Gastrocnemius medialis (tissue), 4 donors: ENCODE results near the gene NARF. TPM values are rescaled to one million over a fixed set of nuclear protein-coding genes. Genes with fewer than 3 reads are reported as not detected.

Experiments used
- ATAC-seq, 2 donors: fragments of 150-250 bp; one replicate each; pipeline ENCODE4 v1.9.1; 2016
- DNase-seq, 2 donors: peaks; one replicate each; pipeline ENCODE4 v3.0.0-alpha.2; 2019
- H3K27ac ChIP-seq, 4 donors: fragments of 200-600 bp; sonication (generic); 1 replicate in 1 of 4; 2 replicates in 3 of 4; pipeline ENCODE4 v1.5.1; 2016 to 2018; ENCODE audit warnings: mild to moderate bottlenecking in 2 of 4, moderate library complexity in 1 of 4
- H3K27me3 ChIP-seq, 3 donors: fragments of 200-600 bp; sonication (generic) in 2 of 3; 1 replicate in 1 of 3; 2 replicates in 2 of 3; pipeline versions ENCODE4 v1.5.1 to v1.6.0; 2016 to 2019; ENCODE audit warnings: mild to moderate bottlenecking in 1 of 3, moderate library complexity in 1 of 3
- H3K36me3 ChIP-seq, 2 donors: fragments of 200-600 bp; sonication (generic) in 1 of 2; one replicate each; pipeline ENCODE4 v1.5.1; 2017 to 2018
- H3K4me1 ChIP-seq, 2 donors: fragments of 200-600 bp; sonication (generic) in 1 of 2; one replicate each; pipeline ENCODE4 v1.5.1; 2016 to 2017; ENCODE audit warnings: mild to moderate bottlenecking in 2 of 2
- H3K4me3 ChIP-seq, 4 donors: fragments of 200-600 bp; sonication (generic) in 3 of 4; 1 replicate in 1 of 4; 2 replicates in 3 of 4; pipeline ENCODE4 v1.5.1; 2016 to 2019; ENCODE audit warnings: mild to moderate bottlenecking in 2 of 4
- H3K9me3 ChIP-seq, 3 donors: fragments of 200-600 bp; sonication (generic) in 2 of 3; 1 replicate in 1 of 3; 2 replicates in 2 of 3; pipeline ENCODE4 v1.5.1; 2016 to 2019
- POLR2A ChIP-seq, 2 donors: fragments of 450-650 bp; IDR thresholded peaks; one replicate each; pipeline ENCODE4 v1.6.1; 2017; ENCODE audit warnings: antibody characterized with exemption in 2 of 2, mild to moderate bottlenecking in 2 of 2, moderate library complexity in 2 of 2
- in situ Hi-C, 4 donors: fragments of 200-750 bp; cut with MboI; loops; one replicate each; pipeline versions ENCODE4 v1.15.0 to v1.8.0; 2017; ENCODE audit warnings: low sequenced_read_pairs in 4 of 4
- intact Hi-C: fragments of 100-400 bp; cut with DNase I; formaldehyde crosslinking; loops from one replicate; pipeline ENCODE4 v1.15.1; 2023; ENCODE audit warnings: low total_unique reads
- total RNA-seq, 4 donors: library from RNA; depleted of rRNA; stranded (reverse); fragments of >200 nt; gene quantifications; one replicate each; pipeline versions ENCODE4 v1.1.0 to v1.2.3, GENCODE V29; 2016
- TF ChIP-seq, protein P1 (sequence below), 5 experiments: fragments of 450-650 bp in 3 of 5; fragments of 200-600 bp in 2 of 5; sonication (generic) in 2 of 5; IDR thresholded peaks in 4 of 5; conservative IDR thresholded peaks in 1 of 5; 1 replicate in 4 of 5; 2 replicates in 1 of 5; pipeline ENCODE4 v1.5.1; 2016 to 2019; ENCODE audit warnings: antibody characterized with exemption in 5 of 5, mild to moderate bottlenecking in 3 of 5, moderate library complexity in 3 of 5

Gene NARF
- total RNA-seq, 4 donors from 2014 or later: 29.6 to 63.4 (median 49.0) TPM

DNA sequence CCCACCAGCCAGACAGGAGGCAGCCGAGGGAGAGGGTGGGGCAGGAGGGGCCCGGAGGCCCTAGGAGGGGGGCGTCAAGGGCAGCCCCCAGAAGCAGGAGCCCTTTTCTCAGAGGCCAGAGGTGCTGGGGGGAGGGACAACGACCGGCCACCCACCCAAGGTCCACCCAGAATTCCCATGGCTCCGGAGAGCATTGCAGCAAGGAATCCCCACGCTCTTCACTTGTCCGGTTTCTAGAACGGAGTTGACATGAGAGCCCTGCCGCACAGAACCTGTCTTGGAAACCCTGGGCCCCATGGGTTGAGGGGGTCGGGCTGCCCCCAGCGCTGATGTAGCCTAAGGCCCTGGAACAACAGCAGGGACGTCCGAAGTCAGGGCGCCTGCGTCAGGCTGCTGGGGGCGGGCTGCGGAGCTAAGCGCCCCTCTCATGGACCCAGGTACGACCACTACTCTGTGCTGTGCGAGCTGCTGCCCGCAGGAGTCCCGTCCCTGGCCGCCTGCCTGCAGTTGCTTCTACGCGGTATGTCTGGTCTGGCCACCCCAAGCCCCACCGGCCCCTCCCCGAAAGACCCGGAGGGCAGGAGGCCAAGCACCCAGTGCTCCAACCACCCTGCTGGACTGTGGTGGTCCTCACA, 19.2 kb upstream of the NARF start:
- H3K4me1 ChIP-seq: no peaks in the 10 kb centered on the region
- TF ChIP-seq, protein P1, sequence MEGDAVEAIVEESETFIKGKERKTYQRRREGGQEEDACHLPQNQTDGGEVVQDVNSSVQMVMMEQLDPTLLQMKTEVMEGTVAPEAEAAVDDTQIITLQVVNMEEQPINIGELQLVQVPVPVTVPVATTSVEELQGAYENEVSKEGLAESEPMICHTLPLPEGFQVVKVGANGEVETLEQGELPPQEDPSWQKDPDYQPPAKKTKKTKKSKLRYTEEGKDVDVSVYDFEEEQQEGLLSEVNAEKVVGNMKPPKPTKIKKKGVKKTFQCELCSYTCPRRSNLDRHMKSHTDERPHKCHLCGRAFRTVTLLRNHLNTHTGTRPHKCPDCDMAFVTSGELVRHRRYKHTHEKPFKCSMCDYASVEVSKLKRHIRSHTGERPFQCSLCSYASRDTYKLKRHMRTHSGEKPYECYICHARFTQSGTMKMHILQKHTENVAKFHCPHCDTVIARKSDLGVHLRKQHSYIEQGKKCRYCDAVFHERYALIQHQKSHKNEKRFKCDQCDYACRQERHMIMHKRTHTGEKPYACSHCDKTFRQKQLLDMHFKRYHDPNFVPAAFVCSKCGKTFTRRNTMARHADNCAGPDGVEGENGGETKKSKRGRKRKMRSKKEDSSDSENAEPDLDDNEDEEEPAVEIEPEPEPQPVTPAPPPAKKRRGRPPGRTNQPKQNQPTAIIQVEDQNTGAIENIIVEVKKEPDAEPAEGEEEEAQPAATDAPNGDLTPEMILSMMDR (IDR thresholded peaks at IDR 0.05 in 4 of 5, conservative IDR thresholded peaks at IDR 0.05 in 1 of 5): no peak
- no peak for TF ChIP-seq POLR2A (IDR thresholded peaks at IDR 0.05)
- no peak overlapping the region for H3K27ac ChIP-seq
- H3K36me3 ChIP-seq: peaks cover 0 to 29% of the 10 kb centered on the region in 2 donors
- intact Hi-C loops (no loop called here), in situ Hi-C loops (no loop called here)
- DNase-seq (no peak), ATAC-seq (no peak)
- H3K27me3 ChIP-seq: no peaks in the 10 kb centered on the region
- no peak overlapping the region for H3K4me3 ChIP-seq
- no peaks in the 10 kb centered on the region for H3K9me3 ChIP-seq

DNA sequence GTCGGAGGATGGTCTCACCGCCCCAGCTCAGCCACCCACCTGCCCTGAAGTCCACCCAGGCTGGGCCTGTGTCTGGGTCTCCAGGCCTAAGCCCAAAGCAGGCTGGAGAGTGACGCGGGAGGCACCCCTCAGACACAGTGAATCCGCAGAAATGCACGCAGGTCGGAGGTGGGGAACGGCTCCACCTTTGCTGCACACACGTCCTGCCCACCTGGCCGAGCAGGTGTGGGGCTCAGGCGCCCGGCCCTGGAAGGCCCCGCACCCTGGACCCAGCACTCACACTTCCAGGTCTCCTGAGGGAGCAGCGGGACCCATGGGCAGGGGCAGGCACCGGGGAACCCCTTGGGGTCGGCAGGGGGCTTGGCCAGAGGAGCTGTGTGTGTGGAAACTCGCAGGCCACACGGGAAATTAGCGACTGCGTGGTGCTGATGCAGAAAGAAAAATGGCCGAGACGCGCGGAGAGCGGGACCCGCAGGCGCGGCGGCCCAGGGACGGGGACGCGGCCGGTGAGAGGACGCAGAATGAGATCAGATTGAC, 18.6 kb upstream of the NARF start:
- in situ Hi-C loops: no loop called here
- Histone ChIP-seq H3K9me3 (no peaks in the 10 kb centered on the region), H3K4me3 (no peak overlapping the region), H3K36me3 (peaks cover 0 to 26% of the 10 kb centered on the region in 2 donors), H3K4me1 (no peaks in the 10 kb centered on the region), H3K27me3 (no peaks in the 10 kb centered on the region), H3K27ac (peak overlapping the region in 1 of 4 donors; percentile 1)
- ATAC-seq: no peak
- no peak for DNase-seq
- TF ChIP-seq, protein P1 (IDR thresholded peaks at IDR 0.05 in 4 of 5, conservative IDR thresholded peaks at IDR 0.05 in 1 of 5): no peak
- TF ChIP-seq POLR2A (IDR thresholded peaks at IDR 0.05): no peak
- intact Hi-C loops: no loop called here

DNA sequence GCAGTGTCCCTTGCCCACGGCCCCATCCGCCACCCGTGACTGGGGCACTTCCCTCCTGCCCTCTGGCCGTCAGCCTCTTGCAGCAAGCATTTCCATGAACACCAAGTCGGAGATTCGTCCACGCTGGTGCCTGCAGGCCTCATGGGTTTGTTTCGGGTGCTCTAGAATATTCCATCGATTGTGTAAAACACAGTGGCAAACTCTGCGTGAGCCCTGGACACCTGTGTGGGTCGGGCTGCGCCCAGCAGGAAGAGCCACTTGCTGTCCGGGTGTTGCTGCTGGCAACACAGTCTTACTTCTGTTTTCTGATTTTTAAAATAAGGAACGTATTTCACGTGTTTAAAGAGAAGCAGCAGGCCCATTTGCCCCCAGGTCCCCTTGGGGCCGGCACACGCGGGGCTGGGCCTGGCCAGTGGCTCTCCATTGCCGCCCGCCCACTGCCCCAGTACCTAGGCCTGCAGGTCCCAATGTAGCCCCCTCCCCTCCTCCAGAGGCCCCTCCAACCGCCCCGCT, 18.0 kb upstream of the NARF start:
- Histone ChIP-seq H3K4me1 (peaks cover 0 to 5% of the 10 kb centered on the region in 2 donors), H3K27me3 (no peaks in the 10 kb centered on the region), H3K27ac (peak overlapping the region in 1 of 4 donors; percentile 1), H3K9me3 (no peaks in the 10 kb centered on the region), H3K36me3 (peaks cover 0 to 20% of the 10 kb centered on the region in 2 donors), H3K4me3 (no peak overlapping the region)
- DNase-seq: no peak
- no peak for ATAC-seq
- in situ Hi-C loops (no loop called here), intact Hi-C loops (no loop called here)
- no peak for TF ChIP-seq POLR2A (IDR thresholded peaks at IDR 0.05)
- TF ChIP-seq, protein P1 (IDR thresholded peaks at IDR 0.05 in 4 of 5, conservative IDR thresholded peaks at IDR 0.05 in 1 of 5): no peak

DNA sequence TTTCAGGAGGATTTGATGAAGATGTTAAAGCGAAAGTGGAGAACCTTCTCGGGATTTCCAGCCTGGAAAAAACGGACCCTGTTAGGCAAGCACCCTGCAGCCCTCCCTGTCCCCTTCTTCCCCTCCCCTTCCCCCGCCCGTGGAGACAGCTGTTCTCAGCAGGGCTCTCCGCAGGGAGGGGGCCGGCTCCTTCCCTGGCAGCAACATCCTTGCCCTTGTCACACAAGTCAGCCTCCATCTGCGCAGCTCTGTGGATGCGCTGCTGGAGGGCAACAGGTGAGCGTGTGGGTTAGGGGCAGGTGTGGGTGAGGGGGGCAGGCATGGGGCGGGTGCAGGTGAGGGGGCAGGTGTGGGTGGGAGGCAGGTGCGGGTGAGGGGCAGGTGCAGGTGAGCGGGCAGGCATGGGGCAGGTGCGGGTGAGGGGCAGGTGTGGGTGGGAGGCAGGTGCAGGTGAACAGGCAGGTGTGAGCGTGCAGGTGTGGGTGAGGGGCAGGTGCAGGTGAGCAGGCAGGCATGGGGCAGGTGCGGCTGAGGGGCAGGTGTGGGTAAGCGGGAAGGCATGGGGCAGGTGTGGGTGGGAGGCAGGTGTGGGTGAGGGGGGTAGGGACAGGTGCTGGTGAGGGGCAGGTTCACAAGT, 17.4 kb upstream of the NARF start:
- ATAC-seq (no peak), DNase-seq (peak in 1 of 2 donors; percentile 41)
- Histone ChIP-seq H3K4me1 (peaks cover 0 to 10% of the 10 kb centered on the region in 2 donors), H3K36me3 (peaks cover 0 to 14% of the 10 kb centered on the region in 2 donors), H3K4me3 (no peak overlapping the region), H3K9me3 (no peaks in the 10 kb centered on the region), H3K27me3 (no peaks in the 10 kb centered on the region), H3K27ac (peak overlapping the region in 1 of 4 donors; percentile 1)
- no peak for TF ChIP-seq POLR2A (IDR thresholded peaks at IDR 0.05)
- TF ChIP-seq, protein P1 (IDR thresholded peaks at IDR 0.05 in 4 of 5, conservative IDR thresholded peaks at IDR 0.05 in 1 of 5): no peak
- in situ Hi-C loops: no loop called here
- intact Hi-C loops: no loop called here
